Measurements from ENCODE around the gene NSD1. TPM values are rescaled to one million over a fixed set of nuclear protein-coding genes. Genes with fewer than 3 reads are reported as not detected.
A peak's percentile ranks its signal among the peaks of the same experiment; 100 is the strongest.
"Not testable (repeated sequence)": the region's sequence is repeated elsewhere in the genome, so short reads cannot be mapped to it uniquely, and the experiment has no call there.

NSD1 gene
- polyA plus RNA-seq, 10 donors = 35.1 to 49.7 (median 42.5) TPM

DNA sequence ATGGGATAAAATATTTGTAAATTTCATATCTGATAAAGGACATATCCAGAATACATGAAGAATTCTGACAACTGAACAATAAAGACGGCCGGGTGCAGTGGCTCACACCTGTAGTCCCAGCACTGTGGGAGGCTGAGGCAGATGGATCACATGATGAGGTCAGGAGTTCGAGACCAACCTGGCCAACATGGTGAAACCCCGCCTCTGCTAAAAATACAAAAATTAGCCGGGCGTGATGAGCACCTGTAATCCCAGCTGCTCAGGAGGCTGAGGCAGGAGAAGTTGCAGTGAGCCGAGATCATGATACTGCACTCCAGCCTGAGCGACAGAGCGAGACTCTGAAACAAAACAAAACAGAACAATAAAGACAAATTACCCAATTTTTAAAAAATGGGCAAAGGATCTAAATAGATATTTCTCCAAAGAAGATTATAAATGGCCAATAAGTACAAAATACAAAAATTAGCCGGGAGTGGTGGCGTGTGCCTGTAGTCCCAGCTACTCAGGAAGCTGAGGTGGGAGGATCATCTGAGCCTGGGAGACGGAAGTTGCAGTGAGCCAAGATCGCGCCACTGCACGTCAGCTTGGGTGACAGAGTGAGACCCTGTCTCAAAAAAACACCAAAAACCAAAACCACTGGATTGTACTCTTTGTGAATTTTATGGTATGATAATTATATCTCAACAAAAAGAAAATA, 9.6 kb upstream of the NSD1 start:
- no peak for DNase-seq

DNA sequence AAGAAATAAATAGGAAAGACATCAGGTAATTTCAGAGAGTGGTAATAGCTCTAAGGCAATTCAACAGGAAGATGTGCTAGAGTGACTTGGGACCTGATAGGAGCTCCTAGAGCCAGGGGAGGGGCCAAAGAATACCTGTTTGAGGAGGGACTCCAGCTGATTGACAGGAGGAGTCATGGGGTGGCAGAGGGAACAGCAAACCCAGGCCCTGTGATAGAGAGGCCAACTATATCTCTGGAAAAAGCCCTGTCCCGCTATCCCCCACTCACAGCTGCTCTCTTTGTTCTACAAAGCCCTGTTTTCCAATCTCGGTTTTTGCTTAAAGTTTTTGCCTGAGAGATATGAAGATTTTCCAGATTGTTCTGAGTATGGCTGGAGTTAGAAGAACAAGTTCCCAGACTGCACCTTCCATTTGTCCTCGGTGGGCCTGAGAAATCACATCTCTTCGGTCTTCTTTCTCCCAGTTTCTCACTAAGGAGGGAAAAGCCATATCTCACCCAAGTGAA, 9.0 kb upstream of the NSD1 start:
- DNase-seq = no peak

DNA sequence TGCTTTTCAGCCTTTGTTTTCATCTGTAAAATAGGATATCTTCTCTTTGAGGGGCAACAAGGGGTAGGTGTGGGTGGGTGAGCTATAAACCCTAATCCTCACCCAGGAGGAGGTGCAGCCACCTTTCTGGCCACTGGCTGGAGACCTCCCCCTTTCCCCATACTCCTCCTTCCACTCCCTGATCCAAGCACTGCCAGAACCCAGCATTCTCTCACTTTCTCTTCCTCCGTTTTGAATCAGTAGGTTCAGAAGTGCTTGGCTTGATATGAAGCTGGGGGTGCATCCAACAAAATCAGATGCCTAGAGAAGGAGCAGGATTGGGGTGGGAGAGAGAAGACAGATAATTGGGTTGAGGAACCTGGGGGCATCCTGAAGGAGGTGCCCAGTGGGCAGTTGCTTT, 6.8 kb upstream of the NSD1 start:
- DNase-seq = no peak

DNA sequence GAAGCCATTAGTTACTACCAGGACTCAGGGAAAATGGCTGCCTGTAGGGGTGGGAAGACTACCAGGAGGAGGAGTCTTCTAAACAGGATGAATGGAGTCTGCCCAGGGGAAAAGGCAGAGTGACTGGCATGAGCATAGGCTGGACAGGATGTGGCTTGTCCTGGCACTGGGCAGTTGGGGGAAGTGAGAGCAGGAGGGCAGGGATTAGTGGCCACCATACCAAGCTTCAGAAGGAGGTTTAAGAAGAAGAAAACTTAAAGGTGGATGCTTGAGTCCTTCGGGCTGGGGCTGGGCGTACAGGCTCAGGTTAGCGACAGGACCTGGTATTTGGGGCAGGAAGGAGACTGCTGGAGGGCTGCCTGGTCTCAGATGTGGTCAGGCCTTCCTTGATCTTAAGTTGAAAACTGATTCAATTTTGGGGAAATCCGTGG, 5.0 kb upstream of the NSD1 start:
- DNase-seq = no peak

DNA sequence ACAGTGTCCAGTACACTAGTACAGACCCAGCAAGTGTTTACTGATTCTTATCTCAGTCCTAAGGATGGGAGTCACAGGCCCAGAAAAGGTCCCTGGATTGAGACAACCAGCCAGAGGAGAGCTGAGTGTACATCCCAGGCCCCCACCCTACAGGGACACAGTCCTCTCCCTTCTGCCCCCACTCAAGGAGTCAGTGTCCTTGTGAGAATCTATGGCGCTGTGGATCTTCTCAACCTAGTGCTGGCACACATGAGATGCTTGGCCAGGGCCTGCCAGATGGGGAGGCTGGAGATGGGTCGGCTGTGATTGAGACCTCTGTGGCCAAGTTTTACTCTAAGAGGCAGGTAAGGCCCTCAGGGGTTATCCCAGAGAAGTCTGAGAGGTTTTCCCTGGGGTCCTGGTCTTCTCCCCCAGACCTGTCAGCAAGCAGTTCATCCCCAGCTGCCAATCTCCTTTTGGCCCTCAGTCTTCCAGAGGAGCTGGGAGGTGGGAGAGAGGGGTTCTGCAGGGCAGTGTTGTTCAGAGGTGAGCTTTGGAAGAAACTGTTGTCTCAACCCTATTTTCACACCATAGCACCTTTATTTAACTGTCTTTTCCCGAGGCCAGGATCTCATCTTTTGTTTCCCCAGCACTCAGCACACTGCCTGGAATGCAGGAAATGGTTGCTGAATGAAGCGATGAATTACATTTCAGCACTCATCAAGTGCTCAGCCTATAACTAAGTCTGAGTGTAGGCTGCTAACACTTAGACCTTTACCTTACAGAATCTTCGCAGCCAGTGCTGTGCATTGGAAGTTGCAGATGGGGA, 3.2 kb upstream of the NSD1 start:
- DNase-seq = no peak

DNA sequence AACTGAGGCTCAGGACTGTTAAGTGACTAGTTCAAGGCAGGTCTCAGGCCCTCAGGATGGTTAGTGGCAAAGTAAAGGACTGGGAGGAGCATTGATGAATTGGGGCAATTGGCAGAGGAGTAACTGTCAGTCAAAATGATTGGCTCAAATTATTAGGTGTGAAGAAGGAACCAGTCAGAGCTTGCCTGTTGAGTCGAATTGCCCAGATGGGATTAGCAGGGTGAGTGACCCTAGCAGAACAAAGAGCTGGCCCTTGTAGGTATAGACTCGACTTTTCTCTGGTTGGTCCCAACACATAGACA, 2.6 kb upstream of the NSD1 start:
- DNase-seq = no peak

DNA sequence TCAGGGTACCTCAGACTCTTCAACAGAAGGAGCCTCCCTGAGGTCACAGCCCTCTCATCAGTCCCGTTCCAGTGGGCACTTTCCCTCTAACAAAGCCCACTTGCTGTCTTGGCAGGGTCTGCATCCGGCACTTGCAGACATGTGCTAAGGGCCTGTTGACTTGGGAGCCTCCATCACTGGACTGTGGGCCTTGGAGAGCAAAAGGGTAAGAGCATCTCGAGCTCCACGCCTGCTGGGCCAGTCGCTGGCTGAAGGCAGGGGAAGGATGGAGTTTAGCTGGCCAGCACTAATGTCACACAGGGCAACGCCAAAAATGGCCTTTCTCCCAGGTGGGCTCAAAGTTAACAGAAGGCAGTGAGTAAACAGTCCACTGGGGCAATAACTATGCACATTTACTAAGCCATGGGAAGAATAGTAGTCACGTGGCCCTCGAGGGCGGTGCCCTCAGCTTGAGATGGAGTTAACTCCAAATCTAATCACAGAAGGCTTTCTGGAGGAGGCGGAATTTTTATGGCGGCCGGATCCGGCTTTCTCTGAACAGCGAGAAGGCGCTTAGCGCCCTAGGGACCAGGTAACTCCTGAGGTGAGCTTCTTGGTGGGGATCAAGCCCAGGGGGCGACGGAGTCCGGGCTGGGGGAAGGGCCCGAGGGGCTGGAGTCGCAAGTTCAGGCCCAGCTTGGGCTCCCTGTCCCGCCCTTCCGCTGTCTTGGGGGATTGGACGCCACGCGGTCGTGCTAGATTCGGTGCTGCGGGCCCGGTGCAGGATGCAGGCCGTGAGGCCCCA, 2.0 kb upstream of the NSD1 start:
- peak in 1 of 3 donors; percentile 42 for DNase-seq

DNA sequence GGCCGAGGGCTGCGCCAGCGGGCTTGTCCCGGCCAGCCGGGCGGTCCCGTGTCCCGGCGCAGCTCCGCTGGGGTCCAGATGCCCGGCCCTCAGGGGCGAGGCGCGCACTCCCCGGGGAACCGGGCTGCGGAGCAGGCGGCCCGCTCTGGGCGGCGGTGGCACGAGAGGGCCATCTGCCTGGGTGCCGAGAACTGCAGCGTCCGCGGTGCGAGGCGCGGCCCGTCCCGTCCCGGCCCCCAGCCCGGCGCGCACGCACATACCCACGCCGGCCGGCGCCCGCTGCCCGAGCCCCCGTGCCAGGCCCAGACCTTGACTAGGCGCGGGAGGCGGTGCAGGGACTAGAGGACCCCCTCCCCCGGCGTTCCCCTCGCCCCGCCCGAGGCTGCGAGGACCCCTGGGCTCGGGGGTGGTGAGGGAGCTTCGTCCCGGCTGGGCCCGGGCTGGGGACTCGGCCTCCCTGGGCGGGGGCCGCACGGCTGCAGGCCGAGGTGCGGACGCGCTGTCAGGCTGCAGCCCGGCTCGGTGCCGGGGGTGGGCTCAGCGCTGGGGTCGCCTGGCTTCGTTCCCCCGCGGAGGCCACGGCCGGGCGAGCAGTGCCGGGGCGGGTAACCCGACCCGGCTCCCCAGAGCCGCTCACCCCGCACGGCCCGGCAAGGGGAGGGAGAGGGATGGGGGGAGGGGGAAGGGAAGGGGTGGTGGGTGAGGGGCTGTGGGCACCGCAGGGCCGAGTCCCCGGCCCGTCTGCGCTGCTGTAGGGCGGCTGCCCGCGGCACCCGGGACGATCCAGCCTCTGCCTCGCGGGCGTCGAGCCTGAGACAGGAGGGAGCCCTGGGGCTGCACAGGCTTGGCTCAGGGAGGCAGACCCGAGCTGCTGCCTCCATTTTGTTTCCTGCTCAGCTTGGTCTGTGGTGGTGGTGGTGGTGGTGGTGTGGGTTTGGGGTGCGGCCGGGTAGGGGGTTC, 1.2 kb upstream of the NSD1 start:
- DNase-seq = peak in 2 of 3 donors; percentile 60 to 84

DNA sequence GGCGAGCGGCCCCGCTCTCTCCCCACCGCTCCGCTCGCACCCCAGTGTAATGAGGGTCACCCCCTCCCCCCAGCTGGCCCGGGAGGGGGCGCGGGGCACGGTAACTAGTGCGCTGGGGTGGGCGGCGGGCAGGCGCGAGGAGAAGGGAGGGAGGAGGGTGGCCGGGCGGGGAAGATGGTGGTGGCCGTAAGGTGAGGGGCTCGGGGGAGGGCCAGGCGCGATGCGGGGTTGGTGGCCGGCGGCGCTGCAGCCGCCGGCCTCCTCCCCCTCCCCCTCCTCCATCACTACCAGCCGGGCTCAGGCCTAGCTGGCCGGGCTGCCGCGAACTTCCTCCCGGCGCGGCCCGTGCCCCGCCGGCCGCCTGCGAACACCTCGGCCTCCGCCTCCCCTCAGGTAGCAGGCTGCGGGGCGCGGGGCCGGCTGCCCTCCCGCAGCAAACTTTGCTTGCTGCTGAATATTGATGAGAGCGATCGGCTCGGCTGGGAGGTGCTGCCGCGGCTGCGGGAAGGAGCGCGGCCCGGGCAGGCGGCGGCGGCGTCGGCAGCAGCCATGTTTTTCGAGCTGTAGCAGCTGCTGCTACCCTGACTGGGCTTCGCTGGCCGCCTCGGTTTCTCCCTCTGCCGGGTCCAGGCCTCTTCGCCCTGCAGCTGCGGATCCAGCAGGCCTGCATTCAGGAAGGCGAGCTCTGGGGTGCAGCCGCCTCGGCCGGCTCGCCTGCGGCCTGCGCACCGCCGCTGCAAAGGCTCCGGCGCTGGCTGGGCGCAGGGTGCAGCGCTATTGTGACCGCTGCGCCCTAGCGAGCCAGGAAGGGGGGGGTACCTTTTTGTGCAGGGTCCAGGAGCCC, 502 bp downstream of the NSD1 start:
- DNase-seq = peak; percentile 35 to 91 (median 62)

DNA sequence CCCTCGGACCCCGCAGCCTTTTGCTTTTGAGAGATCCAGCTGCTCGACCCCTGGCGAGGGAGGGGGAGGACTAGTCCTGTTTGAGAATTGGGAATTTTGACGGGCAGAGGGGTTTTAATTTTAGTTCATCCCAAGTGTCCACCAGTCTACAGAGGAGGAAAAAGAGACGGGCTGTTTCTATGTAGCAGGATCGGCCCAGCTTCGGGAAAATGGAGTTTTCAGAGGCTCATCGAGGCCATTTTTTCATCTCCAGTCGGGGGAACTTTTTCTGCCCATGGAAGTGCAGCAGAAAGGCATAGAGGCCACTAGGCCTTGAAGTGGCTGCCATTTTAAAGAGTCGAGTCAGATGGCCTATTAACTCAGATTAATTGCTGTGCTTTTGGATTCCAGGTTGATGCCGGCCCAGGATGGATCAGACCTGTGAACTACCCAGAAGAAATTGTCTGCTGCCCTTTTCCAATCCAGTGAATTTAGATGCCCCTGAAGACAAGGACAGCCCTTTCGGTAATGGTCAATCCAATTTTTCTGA, 1.2 kb downstream of the NSD1 start:
- peak in 1 of 3 donors; percentile 8 for DNase-seq

DNA sequence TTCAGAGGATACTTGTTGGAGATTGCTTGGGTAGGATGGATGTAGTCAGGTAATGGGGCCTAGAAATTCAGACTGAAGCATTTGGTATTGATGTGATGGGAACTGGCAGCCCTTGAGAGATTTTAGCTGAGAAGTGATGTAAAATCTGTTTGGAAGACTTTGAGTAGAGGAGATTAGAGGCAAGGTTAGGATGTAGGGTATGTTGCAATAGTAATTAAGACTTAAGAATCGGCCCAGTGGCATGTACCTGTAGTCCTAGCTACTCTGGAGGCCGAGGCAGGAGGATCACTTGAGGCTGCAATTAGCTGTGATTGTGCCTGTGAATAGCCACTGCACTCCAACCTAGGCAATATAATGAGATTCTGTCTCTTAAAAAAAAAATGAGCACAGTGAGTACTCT, 6.7 kb downstream of the NSD1 start:
- DNase-seq = no peak

DNA sequence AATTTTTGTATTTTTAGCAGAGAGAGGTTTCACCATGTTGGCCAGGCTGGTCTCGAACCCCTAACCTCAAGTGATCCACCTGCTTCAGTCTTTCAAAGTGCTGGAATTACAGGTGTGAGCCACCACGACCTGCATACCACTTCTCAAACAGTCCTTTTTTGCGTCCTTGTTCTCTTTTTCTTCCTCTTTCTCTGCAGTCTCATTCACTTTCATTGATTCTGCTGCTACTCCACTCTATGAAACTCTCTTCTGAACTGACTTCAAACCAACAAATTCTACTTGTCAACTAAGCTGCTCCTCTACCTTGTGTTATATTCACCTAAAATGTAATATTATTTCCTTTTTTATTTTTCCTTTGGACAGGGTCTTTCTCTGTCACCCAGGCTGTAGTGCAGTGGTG, 7.9 kb downstream of the NSD1 start:
- DNase-seq = no peak

DNA sequence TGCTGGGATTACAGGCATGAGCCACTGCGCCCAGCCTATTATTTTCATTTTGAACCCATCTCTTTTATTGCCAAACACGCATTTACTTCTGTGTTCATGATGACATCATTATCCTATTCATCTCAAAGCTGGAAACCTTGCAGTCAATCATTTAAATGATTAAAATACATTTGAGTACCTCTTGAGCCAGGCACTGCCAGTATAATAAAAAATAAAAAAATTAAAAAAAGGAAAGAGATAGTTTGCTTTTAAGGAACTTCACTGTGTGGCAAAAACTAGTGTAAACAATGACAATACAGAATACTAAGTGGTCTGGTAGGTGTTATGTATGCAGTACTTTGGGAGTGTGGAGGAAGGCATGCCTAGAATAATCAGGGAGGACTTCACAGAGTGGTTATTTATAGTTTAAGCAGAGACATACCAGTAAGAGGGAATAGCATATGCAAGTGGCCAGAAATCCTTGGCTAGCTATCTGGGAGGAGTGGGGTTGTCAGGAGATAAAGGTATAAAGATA, 8.6 kb downstream of the NSD1 start:
- no peak for DNase-seq

DNA sequence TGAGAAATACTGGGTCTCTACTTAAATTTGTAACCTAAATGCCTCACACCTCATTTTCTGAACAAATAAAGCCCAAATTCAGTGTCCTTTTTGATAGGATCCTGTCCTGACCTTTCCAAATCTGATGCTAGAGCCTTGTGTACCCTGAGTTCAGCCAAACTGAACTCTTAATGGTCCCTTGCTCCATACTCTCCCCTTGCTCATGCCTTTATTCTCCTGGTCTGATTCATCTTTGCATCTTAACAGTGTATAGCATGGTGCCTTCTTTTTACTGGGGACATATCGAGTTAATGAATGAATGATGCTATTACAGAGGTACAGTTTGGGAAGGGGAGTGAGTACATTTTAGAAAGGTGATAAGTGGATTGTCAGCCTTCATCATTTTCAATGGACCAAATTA, 9.2 kb downstream of the NSD1 start:
- no peak for DNase-seq

DNA sequence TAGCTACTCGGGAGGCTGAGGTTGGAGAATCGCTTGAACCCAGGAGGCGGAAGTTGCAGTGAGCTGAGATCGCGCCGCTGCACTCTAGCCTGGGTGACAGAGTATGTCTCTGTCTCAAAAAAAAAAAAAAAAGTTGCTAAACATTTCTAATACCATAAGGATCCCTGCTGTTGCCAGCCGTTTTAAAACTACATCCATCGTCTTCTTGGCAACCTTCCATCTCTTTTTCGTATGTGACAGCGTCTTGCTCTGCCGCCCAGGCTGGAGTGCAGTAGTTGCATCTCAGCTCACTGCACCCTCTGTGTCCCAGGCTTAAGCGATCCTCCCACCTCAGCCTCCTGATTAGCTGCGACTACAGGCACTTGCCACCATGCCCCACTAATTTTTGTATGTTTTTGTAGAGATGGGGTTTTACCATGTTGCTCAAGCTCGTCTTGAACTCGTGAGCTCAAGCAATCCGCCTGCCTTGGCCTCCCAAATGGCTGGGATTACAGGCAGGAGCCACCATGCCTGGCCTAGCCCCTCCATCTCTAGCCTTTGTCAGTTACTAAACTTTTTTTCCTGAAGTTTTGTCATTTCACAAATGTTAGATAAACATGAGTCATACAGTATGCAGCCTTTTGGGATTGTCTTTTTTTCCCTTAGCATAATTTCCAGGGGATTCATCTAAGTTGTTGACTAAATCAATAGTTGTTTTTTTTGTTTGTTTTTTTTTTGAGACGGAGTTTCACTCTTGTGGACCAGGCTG, 13.5 kb downstream of the NSD1 start:
- no peak for DNase-seq

DNA sequence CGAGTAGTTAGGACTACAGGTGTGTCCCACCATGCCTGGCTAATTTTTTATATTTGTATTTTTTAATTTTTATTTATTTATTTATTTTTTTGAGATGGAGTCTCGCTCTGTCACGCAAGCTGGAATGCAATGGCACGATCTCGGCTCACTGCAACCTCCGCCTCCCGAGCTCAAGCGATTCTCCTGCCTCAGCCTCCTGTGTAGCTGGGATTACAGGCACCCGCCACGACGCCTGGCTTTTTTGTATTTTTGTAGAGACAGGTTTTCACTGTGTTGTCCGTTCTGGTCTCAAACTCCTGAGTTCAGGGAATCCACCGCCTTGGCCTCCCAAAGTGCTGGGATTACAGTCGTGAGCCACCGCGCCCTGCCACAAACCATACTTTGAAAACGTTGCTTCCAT, 16.5 kb downstream of the NSD1 start:
- not testable (repeated sequence) for DNase-seq

DNA sequence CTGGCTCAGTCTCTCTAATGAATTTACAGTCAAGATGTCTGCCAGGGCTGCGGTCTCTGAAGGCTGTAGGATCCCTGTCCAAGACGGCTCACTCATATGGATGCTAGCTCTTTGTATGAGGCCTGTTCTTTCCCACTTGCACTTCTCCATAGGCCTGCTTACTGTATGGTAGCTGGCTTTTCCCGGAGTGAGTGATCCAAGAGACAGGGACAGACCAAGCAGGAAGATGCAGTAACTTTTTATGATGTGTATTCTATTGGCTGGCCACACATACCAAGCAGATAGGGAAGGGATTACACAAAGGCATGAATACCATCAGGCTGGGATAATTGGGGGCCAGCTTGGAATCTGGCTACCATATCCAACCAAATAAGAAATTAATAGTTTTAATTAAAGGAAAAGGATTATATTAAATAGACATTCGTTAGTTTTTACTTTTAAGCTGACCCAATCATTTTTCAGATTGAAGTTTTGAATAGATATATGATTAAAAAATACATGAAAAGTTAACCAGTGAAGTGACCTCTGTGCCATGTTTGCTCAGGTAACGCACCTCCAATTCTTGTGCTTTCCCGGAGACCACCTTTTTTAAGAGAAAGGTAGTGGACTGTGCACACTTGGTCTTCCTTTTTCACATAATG, 20.6 kb downstream of the NSD1 start:
- no peak for DNase-seq

DNA sequence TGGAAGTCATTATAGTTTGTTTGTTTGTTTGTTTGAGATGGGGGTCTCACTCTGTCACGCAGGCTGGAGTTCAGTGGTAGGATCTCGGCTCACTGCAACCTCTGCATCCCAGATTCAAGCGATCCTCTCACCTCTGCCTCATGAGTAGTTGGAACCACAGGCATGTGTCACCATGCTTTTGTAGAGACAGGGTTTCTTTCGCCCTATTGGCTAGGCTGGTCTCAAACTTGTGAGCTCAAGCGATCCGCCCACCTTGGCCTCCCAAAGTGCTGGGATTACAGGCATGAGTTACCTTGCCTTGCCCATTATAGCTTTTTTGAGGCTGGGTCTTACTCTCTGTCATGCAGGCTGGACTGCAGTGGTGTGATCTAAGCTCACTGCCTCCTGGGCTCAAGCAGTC, 28.8 kb downstream of the NSD1 start:
- DNase-seq = no peak

DNA sequence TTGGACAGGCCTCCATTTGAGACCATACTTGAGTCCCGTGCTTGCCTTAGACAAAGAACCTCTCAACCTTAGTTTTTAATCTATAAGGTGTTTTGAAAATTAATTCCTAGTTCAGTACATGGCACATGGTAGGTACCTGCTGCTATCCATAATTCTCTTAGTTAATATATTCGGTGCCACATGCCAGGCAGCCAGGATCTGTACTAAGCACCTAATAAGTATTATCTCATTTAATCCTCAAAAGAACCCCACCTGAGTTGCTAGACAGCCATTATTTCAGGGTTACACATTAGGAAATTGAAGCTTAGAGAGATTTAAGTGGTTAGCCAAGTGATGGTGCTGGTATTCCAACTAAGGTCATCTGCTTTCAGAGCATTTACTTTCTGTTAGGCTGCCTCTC, 29.9 kb downstream of the NSD1 start:
- DNase-seq = no peak

Measured in muscle of back (tissue), 11 donors.